Spleen (tissue), 11 donors: ENCODE data around the gene EIF2B5. TPM values are rescaled to one million over a fixed set of nuclear protein-coding genes. Genes with fewer than 3 reads are reported as not detected.

ENCODE experiments used
- DNase-seq: peaks from one replicate; pipeline ENCODE4 v3.0.0-alpha.2; 2020
- H3K27ac ChIP-seq, 8 donors: fragments of 200-600 bp; sonication (generic) in 7 of 8; 1 replicate in 4 of 8; 2 replicates in 4 of 8; pipeline versions ENCODE4 v1.5.0 to v1.8.0; 2016 to 2021; ENCODE audit warnings: inconsistent platforms in 4 of 8, mild to moderate bottlenecking in 4 of 8, moderate library complexity in 1 of 8
- H3K27me3 ChIP-seq, 7 donors: fragments of 200-600 bp; sonication (generic) in 6 of 7; replicated peaks in 1 of 7; 1 replicate in 4 of 7; 2 replicates in 3 of 7; pipeline versions ENCODE4 v1.5.0 to v1.8.0; 2016 to 2021; ENCODE audit warnings: inconsistent platforms in 3 of 7, mild to moderate bottlenecking in 1 of 7
- H3K36me3 ChIP-seq, 6 donors: fragments of 200-600 bp; sonication (generic) in 5 of 6; 1 replicate in 4 of 6; 2 replicates in 2 of 6; pipeline versions ENCODE4 v1.5.0 to v1.8.0; 2016 to 2021; ENCODE audit warnings: inconsistent platforms in 2 of 6
- H3K4me1 ChIP-seq, 6 donors: fragments of 200-600 bp; sonication (generic) in 5 of 6; 1 replicate in 3 of 6; 2 replicates in 3 of 6; pipeline versions ENCODE4 v1.5.0 to v1.8.0; 2016 to 2021; ENCODE audit warnings: inconsistent platforms in 3 of 6
- H3K4me3 ChIP-seq, 8 donors: fragments of 200-600 bp; sonication (generic) in 7 of 8; 1 replicate in 4 of 8; 2 replicates in 4 of 8; pipeline versions ENCODE4 v1.5.0 to v1.8.0; 2016 to 2021; ENCODE audit warnings: inconsistent platforms in 4 of 8, mild to moderate bottlenecking in 4 of 8, moderate library complexity in 2 of 8
- H3K9me3 ChIP-seq, 8 donors: fragments of 200-600 bp; sonication (generic) in 7 of 8; 1 replicate in 4 of 8; 2 replicates in 4 of 8; pipeline versions ENCODE4 v1.5.0 to v1.8.0; 2016 to 2021; ENCODE audit warnings: inconsistent platforms in 4 of 8
- CTCF ChIP-seq, 11 experiments: fragments of 200-600 bp in 7 of 11; fragments of 450-650 bp in 4 of 11; sonication (generic) in 4 of 11; IDR thresholded peaks in 8 of 11; conservative IDR thresholded peaks in 3 of 11; 1 replicate in 7 of 11; 2 replicates in 4 of 11; pipeline versions ENCODE4 v1.4.0 to v1.8.0; 2016 to 2021; ENCODE audit warnings: antibody characterized with exemption in 11 of 11, inconsistent platforms in 4 of 11, mild to moderate bottlenecking in 1 of 11
- POLR2A ChIP-seq, 3 donors: fragments of 450-650 bp; IDR thresholded peaks; one replicate each; pipeline ENCODE4 v1.5.1; 2017; ENCODE audit warnings: antibody characterized with exemption in 3 of 3, mild to moderate bottlenecking in 1 of 3
- POLR2AphosphoS5 ChIP-seq, 3 donors: sonication (generic); formaldehyde crosslinking; IDR thresholded peaks; one replicate each; pipeline ENCODE4 v1.5.1; 2017; ENCODE audit warnings: antibody characterized with exemption in 3 of 3
- WGBS, 5 donors: extraction: QIAGEN DNeasy Blood & Tissue Kit in 3 of 5; methylation state at CpG; one replicate each; pipeline versions ENCODE4 v1.1.5 to v1.1.7; 2013 to 2018; 5-methylcytosine and 5-hydroxymethylcytosine counted together
- intact Hi-C: fragments of 100-400 bp; cut with DNase I; formaldehyde crosslinking; loops from one replicate; pipeline ENCODE4 v1.15.0; 2023; ENCODE audit warnings: low total_unique reads
- polyA plus RNA-seq, 3 donors: library from polyadenylated mRNA; stranded (reverse); fragments of 200-250 nt; gene quantifications; one replicate each; pipeline ENCODE4 v1.2.1, GENCODE V29; 2013
- total RNA-seq, 7 donors: library from RNA; depleted of rRNA in 3 of 7; stranded (reverse); fragments of >200 nt in 3 of 7; fragmentation: NEBNext Ultra II Directional in 4 of 7; extraction: Animal tissue kit (Norgen Biotek cat#: 25700) in 4 of 7; gene quantifications; one replicate each; pipeline versions ENCODE4 v1.1.0 to v1.2.1, GENCODE V29; 2016 to 2021
- donor health status: healthy with polysubstance abuse.
- donor health status: DM: no; HTN: no; CAD: no; lungs with moderate emphysema.
- donor health status: DM: no; HTN: no; CAD: no.
- donor health status: Bipolar disorder and iron deficiency.
- donor health status: healthy.
- donor health status: DM: no; HTN: no; CAD: no.
- donor health status: DM: yes; HTN: yes; CAD: no.

EIF2B5 gene
- total and polyA plus RNA-seq, 10 donors = 40.4 to 55.7 (median 47.1) TPM

- WGBS, 5 donors = 91 to 95% (median 93%) methylated on average over 10 of the region's 10 CpGs
- Histone ChIP-seq H3K27me3 (no peaks in the 10 kb centered on the region), H3K27ac (no peak overlapping the region), H3K36me3 (peaks cover 8 to 86% (median 75%) of the 10 kb centered on the region in 6 donors), H3K4me1 (peaks cover 15 to 37% (median 31%) of the 10 kb centered on the region in 6 donors), H3K9me3 (no peaks in the 10 kb centered on the region), H3K4me3 (no peak overlapping the region)
- DNase-seq = peak; percentile 39
- no peak for TF ChIP-seq CTCF (IDR thresholded peaks at IDR 0.05 in 8 of 11, conservative IDR thresholded peaks at IDR 0.05 in 3 of 11)
- no peak for TF ChIP-seq POLR2AphosphoS5 (IDR thresholded peaks at IDR 0.05)
- TF ChIP-seq POLR2A (IDR thresholded peaks at IDR 0.05) = no peak
- intact Hi-C loops = no loop called here
These were observed 5.3 kb downstream of the EIF2B5 start for GRCh38 chr3:184140436-184140835.

- no peaks in the 10 kb centered on the region for H3K9me3 ChIP-seq
- H3K27ac ChIP-seq = peak overlapping the region in 1 of 8 donors; percentile 26
- intact Hi-C loops = no loop called here
- 91 to 97% (median 93%) methylated on average over 7 of the region's 7 CpGs for WGBS, 5 donors
- DNase-seq = peak; percentile 12
- peaks cover under 1 to 22% (median 21%) of the 10 kb centered on the region in 6 donors for H3K4me1 ChIP-seq
- H3K36me3 ChIP-seq = peaks cover 8 to 100% (median 84%) of the 10 kb centered on the region in 6 donors
- TF ChIP-seq POLR2AphosphoS5 (IDR thresholded peaks at IDR 0.05) = no peak
- no peak for TF ChIP-seq POLR2A (IDR thresholded peaks at IDR 0.05)
- no peak for TF ChIP-seq CTCF (IDR thresholded peaks at IDR 0.05 in 8 of 11, conservative IDR thresholded peaks at IDR 0.05 in 3 of 11)
- H3K4me3 ChIP-seq = no peak overlapping the region
- no peaks in the 10 kb centered on the region for H3K27me3 ChIP-seq
These were observed 7.0 kb downstream of the EIF2B5 start for GRCh38 chr3:184142199-184142598.

- Histone ChIP-seq H3K9me3 (no peaks in the 10 kb centered on the region), H3K36me3 (peaks cover 8 to 88% (median 77%) of the 10 kb centered on the region in 6 donors), H3K27me3 (no peaks in the 10 kb centered on the region), H3K27ac (no peak overlapping the region), H3K4me3 (no peak overlapping the region), H3K4me1 (peaks cover 0 to 15% (median 12%) of the 10 kb centered on the region in 6 donors)
- intact Hi-C loops = no loop called here
- TF ChIP-seq CTCF (IDR thresholded peaks at IDR 0.05 in 8 of 11, conservative IDR thresholded peaks at IDR 0.05 in 3 of 11) (no peak), POLR2A (IDR thresholded peaks at IDR 0.05) (no peak), POLR2AphosphoS5 (IDR thresholded peaks at IDR 0.05) (no peak)
- WGBS, 5 donors = 65 to 89% (median 81%) methylated on average over 3 of the region's 3 CpGs
- peak; percentile 42 for DNase-seq
These were observed 8.2 kb downstream of the EIF2B5 start for GRCh38 chr3:184143327-184143726.

- intact Hi-C loops = no loop called here
These were observed 9.3 kb downstream of the EIF2B5 start for GRCh38 chr3:184144505-184144904.

More at GRCh38 chr3:184144505-184144904, 9.3 kb downstream of the EIF2B5 start:
- Histone ChIP-seq H3K36me3 (peaks cover 8 to 77% (median 69%) of the 10 kb centered on the region in 6 donors), H3K27me3 (no peaks in the 10 kb centered on the region), H3K4me1 (peaks cover 0 to 15% (median 12%) of the 10 kb centered on the region in 6 donors), H3K9me3 (no peaks in the 10 kb centered on the region), H3K4me3 (no peak overlapping the region), H3K27ac (peak overlapping the region in 1 of 8 donors; percentile 21)
- 77 to 96% (median 91%) methylated on average over 5 of the region's 5 CpGs for WGBS, 5 donors
- TF ChIP-seq POLR2AphosphoS5 (IDR thresholded peaks at IDR 0.05) = no peak
- DNase-seq = peak; percentile 36
